ENCODE results near the gene BLZF1.
A peak's percentile ranks its signal among the peaks of the same experiment; 100 is the strongest.

The BLZF1 gene

GRCh38 chr1:169367686-169368405, at the start of gene BLZF1, which contains the start of gene NME7:
BLZF1 (plus strand) TSS chr1:169368195; CDS start chr1:169369523, 1,328 bp downstream.
NME7 (minus strand) TSS chr1:169367797; CDS start chr1:169367710, 87 bp downstream.
- ATAC-seq = peak; percentile 96
- no peak for TF ChIP-seq PPARA (CRISPR knock-in tag; IDR thresholded peaks at IDR 0.05; ENCODE audit: borderline replicate concordance)
- TF ChIP-seq SNAI2 (CRISPR knock-in tag; IDR thresholded peaks at IDR 0.05) = no peak
- TF ChIP-seq RARB (CRISPR knock-in tag; IDR thresholded peaks at IDR 0.05) = no peak
- TF ChIP-seq TOX (CRISPR knock-in tag; IDR thresholded peaks at IDR 0.05; ENCODE audit: borderline replicate concordance) = no peak
- no peak for TF ChIP-seq OSR1 (CRISPR knock-in tag; IDR thresholded peaks at IDR 0.05)
- no peak for TF ChIP-seq ZFP3 (CRISPR knock-in tag; IDR thresholded peaks at IDR 0.05)
- no peak for TF ChIP-seq ISL1 (CRISPR knock-in tag; IDR thresholded peaks at IDR 0.05)
- TF ChIP-seq CSDC2 (CRISPR knock-in tag; IDR thresholded peaks at IDR 0.05) = no peak
- TF ChIP-seq TSHZ2 (CRISPR knock-in tag; IDR thresholded peaks at IDR 0.05) = no peak
- TF ChIP-seq ZNF70 (CRISPR knock-in tag; IDR thresholded peaks at IDR 0.05) = no peak
- TF ChIP-seq CREB5 (CRISPR knock-in tag; IDR thresholded peaks at IDR 0.05; ENCODE audit: low read depth) = no peak
- no peak for TF ChIP-seq ZC3H10 (CRISPR knock-in tag; IDR thresholded peaks at IDR 0.05)
- no peak for TF ChIP-seq ZNF8 (CRISPR knock-in tag; IDR thresholded peaks at IDR 0.05)
- TF ChIP-seq ZFP30 (CRISPR knock-in tag; IDR thresholded peaks at IDR 0.05) = no peak
- no peak for TF ChIP-seq PATZ1 (CRISPR knock-in tag; IDR thresholded peaks at IDR 0.05; ENCODE audit: borderline replicate concordance)
- no peak for TF ChIP-seq TCF4 (CRISPR knock-in tag; IDR thresholded peaks at IDR 0.05; ENCODE audit: borderline replicate concordance)

GRCh38 chr1:169318536-169319244, 49.3 kb upstream of the BLZF1 start:
- ATAC-seq = no peak
- TF ChIP-seq PATZ1 (CRISPR knock-in tag; IDR thresholded peaks at IDR 0.05; ENCODE audit: borderline replicate concordance) = no peak
- no peak for TF ChIP-seq TSHZ2 (CRISPR knock-in tag; IDR thresholded peaks at IDR 0.05)
- no peak for TF ChIP-seq ZC3H10 (CRISPR knock-in tag; IDR thresholded peaks at IDR 0.05)
- no peak for TF ChIP-seq ARNTL (CRISPR knock-in tag; IDR thresholded peaks at IDR 0.05; ENCODE audit: borderline replicate concordance, low read depth)
- no peak for TF ChIP-seq TCF4 (CRISPR knock-in tag; IDR thresholded peaks at IDR 0.05; ENCODE audit: borderline replicate concordance)
- no peak for TF ChIP-seq ZFP30 (CRISPR knock-in tag; IDR thresholded peaks at IDR 0.05)
- no peak for TF ChIP-seq ISL1 (CRISPR knock-in tag; IDR thresholded peaks at IDR 0.05)
- no peak for TF ChIP-seq POU6F1 (CRISPR knock-in tag; IDR thresholded peaks at IDR 0.05; ENCODE audit: borderline replicate concordance, low read depth)
- no peak for TF ChIP-seq ZNF8 (CRISPR knock-in tag; IDR thresholded peaks at IDR 0.05)
- no peak for TF ChIP-seq SNAI2 (CRISPR knock-in tag; IDR thresholded peaks at IDR 0.05)
- no peak for TF ChIP-seq ZNF565 (CRISPR knock-in tag; conservative IDR thresholded peaks at IDR 0.05; ENCODE audit: low read depth)
- TF ChIP-seq PPARA (CRISPR knock-in tag; IDR thresholded peaks at IDR 0.05; ENCODE audit: borderline replicate concordance) = no peak
